ENCODE results near the gene CKMT2. TPM values are rescaled to one million over a fixed set of nuclear protein-coding genes. Genes with fewer than 3 reads are reported as not detected.

Gene CKMT2
- total and polyA plus RNA-seq, 2 donors (not counting 3 experiments of a cell fraction or from before 2014, with no cell fraction given) = not detected

- Histone ChIP-seq H2AFZ (ENCODE audit: low read depth, low read length) (peak overlapping the region; percentile 41), H3K4me3 (replicated peaks in 1 of 3; ENCODE audit: insufficient read depth in 1 of 3, low read depth in 1 of 3, low read length in 3 of 3) (no peak overlapping the region), H3K4me2 (ENCODE audit: insufficient read depth, low read length) (peak overlapping the region; percentile 63), H3K36me3 (ENCODE audit: control insufficient read depth in 2 of 2, extremely low read depth in 1 of 2, insufficient read depth in 2 of 2, low read length in 2 of 2) (no peaks in the 10 kb centered on the region), H3K9me1 (replicated peaks; ENCODE audit: control insufficient read depth, extremely low read depth, insufficient read depth, low read length) (no peaks in the 10 kb centered on the region), H3K27ac (ENCODE audit: insufficient read depth, low read depth, low read length) (no peak overlapping the region), H3K27me3 (ENCODE audit: control insufficient read depth in 2 of 2, insufficient read depth in 2 of 2, low read length in 2 of 2) (peaks cover 5 to 14% of the 10 kb centered on the region in 2 experiments), H4K20me1 (replicated peaks; ENCODE audit: control insufficient read depth, extremely low read depth, insufficient read depth, low read length) (no peaks in the 10 kb centered on the region), H3K4me1 (ENCODE audit: control insufficient read depth, extremely low read depth, insufficient read depth, low read length) (no peaks in the 10 kb centered on the region), H3K9ac (replicated peaks; ENCODE audit: extremely low read depth, insufficient read depth, low read length) (no peak overlapping the region), H3K9me3 (replicated peaks; ENCODE audit: control insufficient read depth, insufficient read depth, low read length) (no peaks in the 10 kb centered on the region), H3K79me2 (ENCODE audit: control insufficient read depth, insufficient read depth, low read length) (no peaks in the 10 kb centered on the region)
- TF ChIP-seq, protein P1, sequence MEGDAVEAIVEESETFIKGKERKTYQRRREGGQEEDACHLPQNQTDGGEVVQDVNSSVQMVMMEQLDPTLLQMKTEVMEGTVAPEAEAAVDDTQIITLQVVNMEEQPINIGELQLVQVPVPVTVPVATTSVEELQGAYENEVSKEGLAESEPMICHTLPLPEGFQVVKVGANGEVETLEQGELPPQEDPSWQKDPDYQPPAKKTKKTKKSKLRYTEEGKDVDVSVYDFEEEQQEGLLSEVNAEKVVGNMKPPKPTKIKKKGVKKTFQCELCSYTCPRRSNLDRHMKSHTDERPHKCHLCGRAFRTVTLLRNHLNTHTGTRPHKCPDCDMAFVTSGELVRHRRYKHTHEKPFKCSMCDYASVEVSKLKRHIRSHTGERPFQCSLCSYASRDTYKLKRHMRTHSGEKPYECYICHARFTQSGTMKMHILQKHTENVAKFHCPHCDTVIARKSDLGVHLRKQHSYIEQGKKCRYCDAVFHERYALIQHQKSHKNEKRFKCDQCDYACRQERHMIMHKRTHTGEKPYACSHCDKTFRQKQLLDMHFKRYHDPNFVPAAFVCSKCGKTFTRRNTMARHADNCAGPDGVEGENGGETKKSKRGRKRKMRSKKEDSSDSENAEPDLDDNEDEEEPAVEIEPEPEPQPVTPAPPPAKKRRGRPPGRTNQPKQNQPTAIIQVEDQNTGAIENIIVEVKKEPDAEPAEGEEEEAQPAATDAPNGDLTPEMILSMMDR (IDR thresholded peaks at IDR 0.05; ENCODE audit: extremely low read depth in 1 of 2, insufficient read depth in 1 of 2, low read depth in 1 of 2, low read length in 2 of 2) = peak; percentile 94 to 95
- TF ChIP-seq, protein P2, sequence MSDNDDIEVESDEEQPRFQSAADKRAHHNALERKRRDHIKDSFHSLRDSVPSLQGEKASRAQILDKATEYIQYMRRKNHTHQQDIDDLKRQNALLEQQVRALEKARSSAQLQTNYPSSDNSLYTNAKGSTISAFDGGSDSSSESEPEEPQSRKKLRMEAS (IDR thresholded peaks at IDR 0.05; ENCODE audit: insufficient read depth, insufficient read length) = no peak
- no peak for TF ChIP-seq JUN (IDR thresholded peaks at IDR 0.05; ENCODE audit: borderline replicate concordance, insufficient read depth, insufficient read length, low read depth)
- dilution Hi-C loops (cut with MboI; ENCODE audit: extremely low pct_ligation_motif_present, low sequenced_read_pairs) (no loop called here), intact Hi-C loops (cut with micrococcal nuclease) (loop anchor here (1.0 to 10.0 kb wide), 6 partner anchors 107 to 1100 kb away; partner anchors contain the start of genes FAM151B and ZCCHC9)
- POLR2A ChIA-PET = no interaction called here
- DNase-seq (ENCODE audit: low read depth, low spot score) (peak; percentile 77), FAIRE-seq (peak; percentile 87)
- BruUV-seq (replicated peaks) = no TSS peak
- CTCF ChIA-PET = interaction anchor here (0.6 to 3.5 kb wide), 21 partner anchors 8 to 971 kb away, joined by 3 to 50 read pairs (median 5); partner anchors contain the start of gene CKMT2
These were observed 38.3 kb upstream of the CKMT2 start for GRCh38 chr5:81194633-81195334.
